ENCODE measurements around the gene LACTBL1.
"Not testable (repeated sequence)": the region's sequence is repeated elsewhere in the genome, so short reads cannot be mapped to it uniquely, and the experiment has no call there.

DNA sequence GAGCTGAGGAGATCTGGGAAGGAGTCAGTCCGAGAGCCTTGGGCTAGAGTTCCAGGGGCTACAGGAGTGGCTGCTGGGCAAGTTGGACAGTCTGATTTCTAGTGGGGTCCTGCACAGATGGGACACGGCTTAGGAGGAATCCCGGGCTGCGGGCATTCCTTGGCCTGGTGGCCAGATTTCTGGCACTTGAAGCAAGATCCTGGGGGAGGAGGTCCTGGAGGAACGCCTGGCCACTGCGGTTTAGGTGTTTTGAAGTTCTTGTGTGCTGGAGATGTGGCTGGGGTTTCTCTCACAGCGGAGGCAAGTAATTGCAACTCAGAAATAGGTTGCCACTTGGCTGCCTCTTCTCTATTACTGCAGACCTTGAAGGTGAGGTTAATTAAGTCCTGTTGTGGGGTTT, 29.6 kb upstream of the LACTBL1 start:
- TF ChIP-seq, protein P1, sequence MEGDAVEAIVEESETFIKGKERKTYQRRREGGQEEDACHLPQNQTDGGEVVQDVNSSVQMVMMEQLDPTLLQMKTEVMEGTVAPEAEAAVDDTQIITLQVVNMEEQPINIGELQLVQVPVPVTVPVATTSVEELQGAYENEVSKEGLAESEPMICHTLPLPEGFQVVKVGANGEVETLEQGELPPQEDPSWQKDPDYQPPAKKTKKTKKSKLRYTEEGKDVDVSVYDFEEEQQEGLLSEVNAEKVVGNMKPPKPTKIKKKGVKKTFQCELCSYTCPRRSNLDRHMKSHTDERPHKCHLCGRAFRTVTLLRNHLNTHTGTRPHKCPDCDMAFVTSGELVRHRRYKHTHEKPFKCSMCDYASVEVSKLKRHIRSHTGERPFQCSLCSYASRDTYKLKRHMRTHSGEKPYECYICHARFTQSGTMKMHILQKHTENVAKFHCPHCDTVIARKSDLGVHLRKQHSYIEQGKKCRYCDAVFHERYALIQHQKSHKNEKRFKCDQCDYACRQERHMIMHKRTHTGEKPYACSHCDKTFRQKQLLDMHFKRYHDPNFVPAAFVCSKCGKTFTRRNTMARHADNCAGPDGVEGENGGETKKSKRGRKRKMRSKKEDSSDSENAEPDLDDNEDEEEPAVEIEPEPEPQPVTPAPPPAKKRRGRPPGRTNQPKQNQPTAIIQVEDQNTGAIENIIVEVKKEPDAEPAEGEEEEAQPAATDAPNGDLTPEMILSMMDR (IDR thresholded peaks at IDR 0.05; ENCODE audit: insufficient read depth, low read length) = not testable (repeated sequence)
- not testable (repeated sequence) for TF ChIP-seq POLR2AphosphoS5 (IDR thresholded peaks at IDR 0.05; ENCODE audit: low read depth); SPI1 (IDR thresholded peaks at IDR 0.05; ENCODE audit: borderline replicate concordance, low read depth)
